Prostate gland (tissue), 2 donors: ENCODE data around the gene HTR4. TPM values are rescaled to one million over a fixed set of nuclear protein-coding genes. Genes with fewer than 3 reads are reported as not detected.

ENCODE experiments used
- DNase-seq: peaks from one replicate; pipeline ENCODE4 v3.0.0-alpha.2; 2019; ENCODE audit warnings: low spot score
- H3K27ac ChIP-seq, 2 donors: fragments of 200-600 bp; sonication (generic); 2 replicates each; pipeline ENCODE4 v1.5.1; 2017 to 2019
- H3K27me3 ChIP-seq: fragments of 200-600 bp; sonication (generic); replicated peaks from 2 replicates; pipeline ENCODE4 v1.5.1; 2019; ENCODE audit not compliant: insufficient read depth
- H3K36me3 ChIP-seq, 2 donors: fragments of 200-600 bp; sonication (generic); 1 replicate in 1 of 2; 2 replicates in 1 of 2; pipeline versions ENCODE4 v1.5.1 to v1.8.1; 2017 to 2019
- H3K4me1 ChIP-seq: fragments of 200-600 bp; sonication (generic); replicated peaks from 2 replicates; pipeline ENCODE4 v1.5.1; 2019
- H3K4me3 ChIP-seq, 2 donors: fragments of 200-600 bp; sonication (generic); 2 replicates each; pipeline ENCODE4 v1.5.1; 2017 to 2019
- H3K9me3 ChIP-seq: fragments of 200-600 bp; sonication (generic); 2 replicates; pipeline ENCODE4 v1.5.1; 2017
- CTCF ChIP-seq, 4 experiments: fragments of 200-600 bp in 2 of 4; fragments of 450-650 bp in 2 of 4; sonication (generic) in 2 of 4; IDR thresholded peaks; 1 replicate in 3 of 4; 2 replicates in 1 of 4; pipeline ENCODE4 v1.5.1; 2016 to 2019; ENCODE audit warnings: antibody characterized with exemption in 4 of 4, mild to moderate bottlenecking in 2 of 4, moderate library complexity in 2 of 4
- POLR2A ChIP-seq: fragments of 450-650 bp; IDR thresholded peaks from one replicate; pipeline ENCODE4 v1.6.1; 2016; ENCODE audit warnings: antibody characterized with exemption, mild to moderate bottlenecking
- POLR2AphosphoS5 ChIP-seq: sonication (generic); formaldehyde crosslinking; IDR thresholded peaks from one replicate; pipeline ENCODE4 v1.6.1; 2017; ENCODE audit warnings: antibody characterized with exemption
- WGBS: methylation state at CpG from one replicate; pipeline ENCODE4 v1.1.5; 2018; 5-methylcytosine and 5-hydroxymethylcytosine counted together
- intact Hi-C: fragments of 100-400 bp; cut with DNase I; formaldehyde crosslinking; loops from one replicate; pipeline ENCODE4 v1.14.2; 2022
- total RNA-seq, 2 donors: library from RNA; depleted of rRNA; stranded (reverse); fragments of >200 nt; gene quantifications; one replicate each; pipeline ENCODE4 v1.1.0, GENCODE V29; 2016

Gene HTR4
- total RNA-seq, 2 donors from 2014 or later = 2.1 TPM; not detected in 1

- TF ChIP-seq CTCF (IDR thresholded peaks at IDR 0.05) = no peak
- TF ChIP-seq POLR2A = no peak
- TF ChIP-seq POLR2AphosphoS5 = no peak
- no peak overlapping the region for H3K4me3 ChIP-seq
- H3K36me3 ChIP-seq = peaks cover 0 to 7% of the 10 kb centered on the region in 2 donors
- DNase-seq = no peak
- no peaks in the 10 kb centered on the region for H3K27me3 ChIP-seq
- no peak overlapping the region for H3K27ac ChIP-seq
- intact Hi-C loops = no loop called here
- WGBS = 96% methylated on average over 3 of the region's 3 CpGs
- no peaks in the 10 kb centered on the region for H3K9me3 ChIP-seq
- no peaks in the 10 kb centered on the region for H3K4me1 ChIP-seq
Observed at GRCh38 chr5:148433826-148434225, 220.5 kb downstream of the HTR4 start.

Other genes starting within 250 kb of the HTR4 start
- 10 to 100 TPM in 1 of 2 donors, 1 to 10 TPM in 1; 6.8 to 29.0 TPM for gene ADRB2, start 172.1 kb upstream of the HTR4 start, total RNA-seq